HepG2 (cell line): ENCODE measurements around the gene BST2. TPM values are rescaled to one million over a fixed set of nuclear protein-coding genes. Genes with fewer than 3 reads are reported as not detected.

ENCODE experiments used
- ATAC-seq: fragments of 200-7000 bp; cut with Tn5 transposase; 3 replicates; pipeline ENCODE4 v1.9.1; 2020; ENCODE audit warnings: mild to moderate bottlenecking, moderate library complexity
- BruUV-seq: library from RNA; stranded (reverse); fragments of 400-500 nt; replicated peaks from 2 replicates; lab custom pipeline; 2021; lab: Mats Ljungman, UMichigan
- CTCF ChIA-PET: fragments of 300-600 bp; formaldehyde crosslinking; extraction: SDS; loops from one replicate; lab custom pipeline; 2021; ENCODE audit warnings: low total read pairs, inconsistent platforms, low intra/inter-chr PET ratio; lab: Yijun Ruan, JAX
- POLR2A ChIA-PET: fragments of 350-600 bp; sonication (Branson Sonifier 250); formaldehyde crosslinking; loops from one replicate; lab custom pipeline; 2020; ENCODE audit warnings: antibody characterized with exemption, inconsistent platforms; lab: Yijun Ruan, JAX
- DNase-seq: peaks from one replicate; pipeline ENCODE4 v3.0.0-alpha.2; 2015; ENCODE audit warnings: low spot score
- FAIRE-seq: peaks from 3 replicates; lab custom pipeline; 2011; peaks lifted over from hg19 to GRCh38; lab: Jason Lieb, UNC
- H2AFZ ChIP-seq: one replicate; pipeline ENCODE4 v1.6.1; 2011; ENCODE audit warnings: low read length, inconsistent platforms
- H3K27ac ChIP-seq: fragments of 300-600 bp; 3 replicates; pipeline ENCODE4 v1.8.0; 2011; ENCODE audit warnings: mixed run types, mild to moderate bottlenecking, mixed read lengths, low read length, inconsistent platforms; ENCODE audit not compliant: insufficient read depth; ENCODE audit errors: extremely low read length
- H3K27me3 ChIP-seq, 2 experiments: fragments of 200-600 bp in 1 of 2; 2 replicates in 1 of 2; 3 replicates in 1 of 2; pipeline versions ENCODE4 v1.6.0 to v1.8.0; 2011; ENCODE audit warnings: low read length in 2 of 2, mild to moderate bottlenecking in 2 of 2, moderate library complexity in 2 of 2, inconsistent platforms in 1 of 2; ENCODE audit not compliant: insufficient read depth in 2 of 2, control insufficient read depth in 1 of 2
- H3K36me3 ChIP-seq, 2 experiments: fragments of 200-600 bp in 1 of 2; replicated peaks in 1 of 2; 2 replicates in 1 of 2; 3 replicates in 1 of 2; pipeline versions ENCODE4 v1.5.1 to v1.8.0; 2011; ENCODE audit warnings: low read length in 2 of 2, inconsistent platforms in 1 of 2; ENCODE audit not compliant: insufficient read depth in 2 of 2, control insufficient read depth in 1 of 2
- H3K4me1 ChIP-seq: 2 replicates; pipeline ENCODE4 v1.5.1; 2012; ENCODE audit warnings: low read length, inconsistent platforms; ENCODE audit not compliant: insufficient read depth
- H3K4me2 ChIP-seq: 2 replicates; pipeline ENCODE4 v1.6.0; 2011; ENCODE audit warnings: low read depth, low read length, inconsistent platforms
- H3K4me3 ChIP-seq, 3 experiments: fragments of 200-600 bp in 1 of 3; sonication (generic), shearing (Covaris generic) in 1 of 3; replicated peaks in 1 of 3; 2 replicates each; pipeline ENCODE4 v1.5.1; 2011 to 2016; ENCODE audit warnings: low read length in 3 of 3, inconsistent platforms in 2 of 3, low read depth in 2 of 3, mild to moderate bottlenecking in 2 of 3, control low read depth in 1 of 3, mixed read lengths in 1 of 3; ENCODE audit not compliant: insufficient read depth in 1 of 3
- H3K79me2 ChIP-seq: one replicate; pipeline ENCODE4 v1.6.1; 2011; ENCODE audit warnings: low read length, inconsistent platforms; ENCODE audit not compliant: insufficient read depth
- H3K9ac ChIP-seq: 2 replicates; pipeline ENCODE4 v1.6.0; 2011; ENCODE audit warnings: mild to moderate bottlenecking, low read depth, low read length, inconsistent platforms; ENCODE audit not compliant: insufficient read depth
- H3K9me3 ChIP-seq: 2 replicates; pipeline ENCODE4 v1.5.1; 2012; ENCODE audit warnings: mild to moderate bottlenecking, low read length
- H4K20me1 ChIP-seq: 2 replicates; pipeline ENCODE4 v1.6.0; 2011; ENCODE audit warnings: inconsistent platforms, mild to moderate bottlenecking, low read length, moderate library complexity; ENCODE audit not compliant: insufficient read depth
- NPAS2 ChIP-seq: sonication (generic); formaldehyde crosslinking; IDR thresholded peaks from 2 replicates; pipeline ENCODE4 v1.8.0; 2022; ENCODE audit warnings: mild to moderate bottlenecking, missing genetic modification reagents, borderline replicate concordance
- SIN3A ChIP-seq: IDR thresholded peaks from 2 replicates; pipeline ENCODE4 v1.6.1; 2011; ENCODE audit warnings: low read depth, mild to moderate bottlenecking, control low read depth, low read length, borderline replicate concordance
- U2AF2 ChIP-seq: fragments of 200-400 bp; formaldehyde crosslinking; IDR thresholded peaks from 2 replicates; pipeline ENCODE4 v1.6.1; 2017; ENCODE audit warnings: low read depth, mild to moderate bottlenecking, low read length
- ZNF296 ChIP-seq: sonication (generic); formaldehyde crosslinking; conservative IDR thresholded peaks from 2 replicates; pipeline ENCODE4 v1.5.0; 2020; ENCODE audit warnings: mild to moderate bottlenecking, missing genetic modification reagents
- ZNF768 ChIP-seq: sonication (generic); formaldehyde crosslinking; IDR thresholded peaks from 2 replicates; pipeline ENCODE4 v1.4.0; 2020; ENCODE audit warnings: missing genetic modification reagents
- WGBS: methylation state at CpG from one replicate; pipeline ENCODE4 v1.1.6; 2017; ENCODE audit warnings: low lambda C conversion rate; 5-methylcytosine and 5-hydroxymethylcytosine counted together
- in situ Hi-C: cut with HindIII; loops from 2 replicates; pipeline ENCODE4 v1.10.0; 2017; ENCODE audit warnings: low pct_unique_long_range_greater_than_20kb; ENCODE audit not compliant: extremely low pct_ligation_motif_present
- intact Hi-C: fragments of 100-400 bp; cut with micrococcal nuclease; formaldehyde crosslinking; loops from one replicate; pipeline ENCODE4 v1.10.0; 2022; ENCODE audit not compliant: unreplicated experiment
- polyA plus RNA-seq, 8 experiments: library from polyadenylated mRNA; depleted of rRNA in 3 of 8; stranded (reverse) in 7 of 8; unstranded in 1 of 8; fragments of >200 nt; fragmentation: Illumina TruSeq in 4 of 8; extraction: Trizol in 4 of 8; gene quantifications; 2 replicates each; pipeline versions ENCODE4 v1.2.1 to v1.2.3, GENCODE V29; 2011 to 2016; ENCODE audit warnings: low read depth in 4 of 8, missing spikeins in 1 of 8, mixed read lengths in 1 of 8; ENCODE audit not compliant: insufficient read depth in 1 of 8
- total RNA-seq, 5 experiments: library from RNA; depleted of rRNA; stranded (reverse); fragments of >200 nt; fragmentation: Illumina TruSeq; extraction: Trizol; gene quantifications; 2 replicates each; pipeline ENCODE4 v1.2.3, GENCODE V29; 2016; ENCODE audit warnings: low read depth in 1 of 5

The BST2 gene
- total and polyA plus RNA-seq, 2 of the 13 experiments (the other 11 are each of a cell fraction or from before 2014, with no cell fraction given) = 58.8 to 93.8 TPM

GRCh38 chr19:17401628-17402027, 3.8 kb downstream of the BST2 start:
- Histone ChIP-seq H2AFZ (no peak overlapping the region), H3K27me3 (no peaks in the 10 kb centered on the region; a peak in 1 of 5 replicates), H3K36me3 (peaks cover 0 to 8% of the 10 kb centered on the region in 2 experiments; a peak in 3 of 5 replicates), H3K4me3 (no peak overlapping the region), H3K79me2 (peaks cover 23% of the 10 kb centered on the region), H3K27ac (no peak overlapping the region), H3K4me2 (no peak overlapping the region), H3K9me3 (no peaks in the 10 kb centered on the region)
- no peak for FAIRE-seq
- POLR2A ChIA-PET = no interaction called here
- intact Hi-C loops = no loop called here
- no peak for ATAC-seq
- DNase-seq = no peak
- BruUV-seq = no TSS peak
- TF ChIP-seq SIN3A = no peak
- TF ChIP-seq NPAS2 (CRISPR knock-in tag) = no peak
- TF ChIP-seq, all 625 proteins: peak for 0
- Histone ChIP-seq H3K4me1 (peaks cover 13% of the 10 kb centered on the region), H3K9ac (no peak overlapping the region), H4K20me1 (no peaks in the 10 kb centered on the region; the same call in 1 of the 2 replicates)
- in situ Hi-C loops = no loop called here
- CTCF ChIA-PET = no interaction called here
- 97% methylated on average over 6 of the region's 6 CpGs for WGBS

DNA sequence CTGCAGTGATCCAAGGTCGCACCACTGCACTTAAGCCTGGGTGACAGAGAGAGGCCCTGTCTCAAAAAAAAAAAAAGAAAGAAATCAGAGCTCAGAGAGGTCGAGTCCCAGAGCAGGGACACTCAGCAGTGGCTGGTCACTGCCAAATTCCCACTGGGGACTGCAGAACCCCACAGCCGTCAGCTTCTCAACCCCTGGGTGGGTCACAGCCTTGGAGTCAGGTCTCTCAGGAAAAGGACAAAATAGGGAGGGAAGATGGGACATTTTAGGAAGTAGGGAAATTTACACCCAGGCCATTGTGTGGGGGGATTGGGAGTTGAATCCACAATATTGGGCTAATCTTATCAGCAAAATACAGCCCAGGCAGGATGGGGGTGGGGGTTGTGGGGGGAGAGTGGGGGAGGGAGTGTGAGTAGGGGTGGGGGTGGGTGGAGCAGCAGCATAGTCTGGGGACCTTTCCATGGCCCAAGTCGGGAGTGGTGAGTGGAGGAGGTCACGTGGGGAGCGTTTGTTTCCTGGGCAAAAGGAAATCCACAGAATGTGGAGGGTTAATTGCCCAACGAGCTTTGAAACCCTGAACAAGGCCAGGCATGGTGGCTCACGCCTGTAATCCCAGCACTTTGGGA, 6.4 kb downstream of the BST2 start:
- BruUV-seq = no TSS peak
- no peak overlapping the region for H2AFZ ChIP-seq
- DNase-seq (no peak), FAIRE-seq (no peak), ATAC-seq (no peak)
- H3K9me3 ChIP-seq = no peaks in the 10 kb centered on the region
- 96% methylated on average over 8 of the region's 8 CpGs for WGBS
- peaks cover 0 to 8% of the 10 kb centered on the region in 2 experiments; a peak in 3 of 5 replicates for H3K36me3 ChIP-seq
- peaks cover 2% of the 10 kb centered on the region for H3K79me2 ChIP-seq
- ChIA-PET POLR2A (interaction anchor here (0.7 kb wide), 1 partner anchor 132 kb away, joined by 3 read pairs; the partner anchor contains the start of gene BABAM1), CTCF (no interaction called here)
- intact Hi-C loops = no loop called here
- TF ChIP-seq U2AF2 (no peak), ZNF296 (no peak), ZNF768 (CRISPR knock-in tag) (peak; percentile 70; the same call in 1 of the 2 replicates)
- in situ Hi-C loops = no loop called here
- H3K27ac ChIP-seq = no peak overlapping the region
- H3K27me3 ChIP-seq = no peaks in the 10 kb centered on the region
- H3K4me3 ChIP-seq = no peak overlapping the region
- no peak overlapping the region for H3K9ac ChIP-seq
- no peaks in the 10 kb centered on the region; the same call in 1 of the 2 replicates for H4K20me1 ChIP-seq
- peaks cover 4% of the 10 kb centered on the region for H3K4me1 ChIP-seq
- no peak overlapping the region for H3K4me2 ChIP-seq
